HG03060 (cell line): Measurements from ENCODE around the gene BLCAP.

Experiments
- ATAC-seq: cut with Tn5 transposase; IDR thresholded peaks from one replicate; pipeline ENCODE4 v1.9.1; 2021; ENCODE audit warnings: low read depth, moderate number of reproducible peaks; ENCODE audit not compliant: unreplicated experiment

The BLCAP gene

DNA sequence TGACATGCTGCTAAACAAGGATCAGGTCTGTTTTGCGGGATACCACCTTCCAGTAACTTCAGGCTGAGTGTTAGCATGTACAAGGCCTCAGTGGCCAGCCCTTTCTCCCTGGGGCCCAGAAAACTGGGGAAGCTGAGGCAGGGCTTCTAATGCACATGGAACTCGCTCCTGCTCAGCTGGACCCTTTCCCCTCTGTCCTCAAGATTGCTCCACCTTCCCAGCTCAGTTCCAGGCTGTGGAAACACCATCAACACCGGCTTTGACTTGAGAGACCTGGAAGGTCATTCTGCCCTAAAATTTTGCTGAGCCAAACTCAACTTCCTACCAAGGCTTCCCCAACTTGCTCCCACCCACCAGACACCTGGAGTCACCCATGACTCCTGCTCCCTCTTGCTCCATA lies 4.2 kb upstream of the BLCAP start:
- no peak for ATAC-seq

DNA sequence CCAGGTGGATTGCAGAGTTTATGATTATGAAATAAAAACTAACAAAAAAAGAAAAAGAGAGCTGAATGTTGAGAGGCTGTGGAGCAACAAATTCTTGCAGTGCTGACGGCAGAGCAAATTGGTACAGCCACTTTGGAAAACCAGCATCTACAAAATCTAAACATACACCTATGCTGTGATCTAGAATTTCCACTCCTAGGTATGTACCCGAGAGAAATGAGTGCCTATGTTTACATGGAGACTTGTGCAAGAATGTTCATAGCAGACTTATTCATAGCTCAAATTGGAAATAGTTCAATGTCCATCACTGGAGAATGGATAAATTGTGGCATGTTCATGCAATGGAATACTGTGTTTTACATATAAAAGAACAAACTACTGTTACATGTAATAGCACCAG lies 3.0 kb upstream of the BLCAP start:
- ATAC-seq: no peak

DNA sequence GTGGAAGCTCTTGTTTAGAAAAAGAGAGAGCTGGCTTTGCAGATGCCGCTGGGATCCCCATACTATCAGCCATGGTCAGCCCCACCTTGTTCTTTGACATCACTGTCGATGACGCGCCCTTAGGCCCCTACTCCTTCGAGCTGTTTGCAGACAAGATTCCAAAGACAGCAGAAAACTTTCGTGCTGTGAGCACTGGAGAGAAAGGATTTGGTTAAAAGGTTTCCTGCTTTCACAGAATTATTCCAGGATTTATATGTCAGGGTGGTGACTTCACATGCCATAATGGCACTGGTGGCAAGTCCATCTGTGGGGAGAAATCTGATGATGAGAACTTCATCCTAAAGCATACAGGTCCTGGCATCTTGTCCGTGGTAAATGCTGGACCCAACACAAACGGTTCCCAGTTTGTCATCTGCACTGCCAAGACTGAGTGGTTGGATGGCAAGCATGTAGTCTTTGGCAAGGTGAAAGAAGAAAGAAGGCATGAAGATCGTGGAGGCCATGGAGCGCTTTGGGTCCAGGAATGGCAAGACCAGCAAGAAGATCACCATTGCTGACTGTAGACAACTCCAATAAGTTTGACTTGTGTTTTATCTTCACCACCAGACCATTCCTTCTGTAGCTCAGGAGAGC lies 2.4 kb upstream of the BLCAP start:
- ATAC-seq: no peak

DNA sequence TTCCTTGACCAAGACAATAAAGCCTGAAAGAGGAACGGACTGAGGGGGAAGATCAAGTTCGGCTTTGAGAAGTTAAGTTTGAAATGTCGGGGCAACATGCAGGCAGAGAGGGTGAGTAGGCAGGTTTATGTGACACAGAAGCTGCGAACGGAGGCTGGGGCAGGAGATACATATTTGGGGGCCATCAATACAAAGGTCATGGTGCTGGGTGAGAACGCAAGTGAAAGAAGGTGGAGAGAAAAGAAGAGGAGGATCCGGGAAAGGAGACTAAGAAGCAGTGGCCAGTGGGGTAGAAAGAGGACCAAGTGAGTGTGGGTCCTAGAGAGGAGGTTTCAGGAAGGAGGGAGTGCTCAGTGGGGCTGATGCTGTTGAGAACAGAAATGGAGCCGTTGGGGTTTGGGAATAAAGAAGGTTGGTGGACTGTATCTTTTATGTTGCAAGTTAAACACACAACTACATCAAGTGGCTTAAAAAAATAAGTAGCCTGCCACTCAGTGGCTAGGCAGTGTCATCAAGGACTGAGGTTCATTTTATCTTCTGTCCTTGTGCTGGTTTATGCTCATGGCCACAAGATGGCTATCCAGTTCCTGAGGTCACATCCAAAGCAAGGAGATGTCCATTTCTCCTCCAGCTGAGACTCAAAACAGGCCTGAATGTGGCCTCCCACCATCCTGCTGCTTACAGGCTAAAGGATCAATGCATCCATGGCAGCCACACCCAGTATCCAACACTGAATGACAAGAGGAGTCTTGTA lies 1.7 kb upstream of the BLCAP start:
- no peak for ATAC-seq

DNA sequence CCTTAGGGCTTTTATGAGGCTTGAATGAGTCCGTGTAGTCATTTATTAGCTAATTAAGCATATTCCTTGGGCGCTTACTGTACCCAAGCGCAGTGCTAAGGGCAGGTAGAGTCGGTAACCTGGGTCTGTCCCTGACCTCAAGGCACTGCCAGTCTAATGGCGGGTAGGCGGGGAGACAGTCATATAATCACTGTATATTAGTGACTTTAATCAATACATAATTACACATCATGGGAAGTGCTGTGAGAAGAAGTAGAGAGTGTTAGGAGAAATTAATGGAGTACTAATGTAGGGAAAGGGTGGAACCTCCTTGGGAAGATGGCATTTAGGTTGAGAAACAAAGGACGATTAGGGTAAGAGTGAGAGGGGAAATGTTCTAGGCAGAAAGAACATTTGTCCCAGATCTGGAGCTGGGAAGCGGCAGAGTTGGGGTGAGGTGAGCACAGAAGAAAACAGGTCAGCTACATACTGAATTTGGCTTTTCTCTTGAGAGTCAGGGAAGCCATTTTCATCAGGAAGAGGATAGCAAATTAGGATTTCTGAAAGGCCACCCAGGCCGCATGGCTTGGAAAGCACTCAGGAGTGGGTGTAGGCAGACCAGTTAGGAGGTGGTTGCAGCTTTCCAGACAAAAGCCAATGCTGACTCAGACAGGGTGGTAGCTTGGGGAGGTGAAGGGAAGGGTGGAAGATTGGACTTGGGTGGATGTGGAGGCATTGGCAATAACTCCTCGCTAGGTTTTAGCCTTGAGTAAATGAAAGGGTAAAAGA lies 954 bp upstream of the BLCAP start:
- ATAC-seq: no peak

DNA sequence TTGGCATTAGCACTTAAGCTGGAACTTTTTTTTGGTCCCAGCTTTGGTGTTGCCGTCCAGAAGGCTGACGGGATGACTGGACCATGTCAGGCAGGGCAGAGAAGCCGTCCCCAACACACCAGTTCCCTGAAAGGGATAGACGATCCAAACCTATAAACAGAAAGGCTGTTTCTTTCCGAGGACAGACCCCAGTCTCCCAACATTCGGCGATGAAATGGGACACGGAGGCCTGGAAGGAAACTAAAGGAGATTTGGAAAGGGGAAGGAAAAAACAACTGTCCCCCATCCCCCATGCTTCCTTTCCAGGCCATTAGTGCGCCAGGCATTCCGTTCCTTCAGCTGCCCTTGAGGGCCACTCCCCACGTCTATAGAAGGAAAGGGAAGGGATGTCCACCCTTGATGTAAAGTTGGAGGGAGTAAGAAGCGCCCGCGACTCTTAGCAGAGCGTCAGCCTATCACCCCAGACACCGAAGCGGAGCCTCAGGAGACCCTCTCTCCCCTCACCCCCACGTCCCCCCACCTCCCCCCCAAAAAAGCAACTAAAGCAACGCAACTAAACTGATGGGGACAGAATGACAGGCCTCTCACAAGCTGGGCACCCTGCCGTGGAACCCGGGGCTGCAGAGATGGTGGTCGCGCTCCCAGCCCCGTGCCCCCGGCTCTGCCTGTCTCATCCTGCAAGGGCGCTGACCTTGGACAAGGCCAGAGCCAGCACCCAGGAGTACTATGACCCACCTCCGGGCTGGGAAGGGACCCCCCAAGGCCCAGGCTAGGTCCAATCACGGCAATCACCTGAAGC lies 638 bp downstream of the BLCAP start:
- no peak for ATAC-seq

DNA sequence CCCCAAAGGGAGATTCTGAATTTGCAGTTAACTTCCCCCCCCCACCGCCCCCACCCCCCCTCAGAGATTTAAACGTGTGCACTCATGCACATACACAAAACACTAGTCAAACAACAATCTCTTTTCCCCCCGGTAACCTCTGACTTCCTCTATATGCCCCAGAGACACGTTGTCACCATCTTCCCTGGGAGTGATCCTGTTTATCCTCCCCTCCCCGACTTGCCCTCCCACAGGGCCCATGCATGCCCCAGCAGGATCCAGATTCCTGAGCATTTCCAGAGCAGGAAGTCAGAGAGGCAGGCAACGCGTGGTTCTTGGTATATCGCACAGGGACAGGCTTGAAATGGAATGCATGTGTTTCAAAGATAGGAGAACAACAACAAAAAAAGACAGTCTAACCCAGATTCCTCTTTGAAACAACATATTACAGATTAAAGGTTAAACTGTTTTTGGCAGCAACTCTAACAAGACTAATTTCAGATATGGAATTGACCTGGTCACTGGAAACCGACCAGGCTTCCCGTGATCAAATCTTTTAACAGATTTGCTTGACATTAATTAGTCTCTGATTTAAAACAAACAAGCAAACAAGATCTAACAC lies 1.3 kb downstream of the BLCAP start:
- no peak for ATAC-seq

DNA sequence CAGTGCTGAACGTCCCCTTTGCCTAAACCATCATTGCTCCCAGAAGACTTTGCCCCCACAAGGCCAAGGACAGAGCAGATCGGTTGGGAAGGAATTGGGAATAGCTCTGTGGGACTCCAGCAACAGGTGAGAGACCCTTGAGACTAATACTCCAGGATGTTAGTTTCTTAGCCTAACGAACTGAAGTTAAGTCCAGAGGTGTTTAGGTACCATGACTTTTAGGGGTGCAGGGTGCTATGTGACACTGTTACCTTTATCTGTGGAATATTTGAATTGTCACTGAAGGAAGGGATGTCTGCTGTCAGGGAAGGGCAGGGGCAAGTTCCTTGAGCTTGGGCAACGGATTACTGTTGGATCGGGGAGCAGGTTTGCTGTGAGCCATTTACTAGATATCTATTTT lies 1.9 kb downstream of the BLCAP start:
- no peak for ATAC-seq

DNA sequence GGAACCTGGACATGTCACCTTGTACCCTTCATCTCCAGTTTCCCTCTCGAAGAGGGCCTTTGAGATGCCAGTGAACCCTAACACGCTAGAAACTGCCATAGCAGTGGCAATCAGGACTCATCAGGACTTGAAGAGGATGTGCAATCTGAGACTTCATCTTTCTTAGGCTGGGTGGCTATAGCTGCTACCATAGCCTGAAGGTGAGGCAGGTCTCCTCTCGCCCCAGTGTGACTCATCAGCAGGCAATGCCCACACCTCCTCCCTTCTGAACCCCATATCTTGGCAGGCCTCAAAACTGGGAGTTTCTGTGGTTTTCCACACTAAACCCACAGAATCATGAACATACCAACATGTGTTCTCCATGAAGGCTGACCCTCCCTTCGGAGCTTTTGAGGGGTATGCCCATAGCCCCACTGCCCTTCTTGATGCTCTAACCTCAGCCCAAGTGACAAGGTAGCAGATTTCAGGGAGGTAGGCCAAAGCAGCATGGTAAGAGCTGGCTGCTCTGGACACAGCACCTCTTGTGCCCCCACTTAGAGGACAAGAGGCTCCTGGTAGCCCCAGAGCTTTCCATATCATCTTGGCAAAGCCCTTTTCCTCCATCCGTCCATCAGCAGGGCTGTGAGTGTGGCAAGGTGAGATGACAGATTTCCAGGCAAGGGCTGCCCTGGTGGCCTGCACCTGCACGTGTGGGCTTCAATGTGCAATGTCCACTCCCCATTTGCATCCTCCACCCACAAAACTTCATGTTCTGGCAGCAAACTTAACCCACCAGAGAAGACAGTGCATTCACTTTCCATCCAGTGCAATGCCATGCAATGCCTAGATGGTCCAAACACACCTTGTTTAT lies 2.6 kb downstream of the BLCAP start:
- no peak for ATAC-seq

DNA sequence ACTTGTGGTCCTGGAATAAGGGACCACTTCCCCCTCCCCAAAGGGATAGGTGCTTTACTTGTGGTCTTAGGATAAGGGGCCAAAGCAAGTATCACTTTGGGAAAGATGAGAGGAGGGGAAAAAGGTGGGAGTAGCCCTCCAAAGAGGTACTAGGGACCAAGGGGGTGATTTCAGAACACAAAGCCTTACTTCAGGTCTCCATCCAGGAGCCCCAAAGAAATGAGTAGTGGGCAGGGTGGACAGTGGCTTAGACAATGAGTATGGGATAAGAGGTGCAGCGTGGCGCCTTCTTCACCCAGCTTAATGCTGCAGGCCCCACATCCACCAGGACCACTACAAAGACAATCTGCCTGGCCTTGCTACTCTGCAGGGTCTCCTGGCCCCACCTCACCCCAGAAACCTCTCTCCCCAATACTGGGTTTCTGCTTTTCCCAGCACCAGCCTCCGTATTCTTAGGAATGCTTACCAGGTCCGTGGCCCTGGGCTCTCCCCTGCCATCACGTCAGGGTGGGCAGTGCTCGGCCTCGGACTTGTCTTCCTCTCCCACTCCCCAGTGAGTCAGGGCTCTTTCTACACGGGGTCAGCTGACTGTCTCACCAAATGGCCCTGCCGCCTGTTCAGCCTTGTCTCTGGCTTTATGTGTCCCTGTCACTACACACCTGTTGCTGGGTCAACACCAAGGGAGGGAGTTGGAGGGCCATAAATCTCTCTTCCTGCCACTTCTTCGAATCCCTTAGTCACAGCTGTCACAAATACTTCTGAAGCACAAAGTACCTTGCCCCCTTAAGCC lies 3.6 kb downstream of the BLCAP start:
- ATAC-seq: no peak

DNA sequence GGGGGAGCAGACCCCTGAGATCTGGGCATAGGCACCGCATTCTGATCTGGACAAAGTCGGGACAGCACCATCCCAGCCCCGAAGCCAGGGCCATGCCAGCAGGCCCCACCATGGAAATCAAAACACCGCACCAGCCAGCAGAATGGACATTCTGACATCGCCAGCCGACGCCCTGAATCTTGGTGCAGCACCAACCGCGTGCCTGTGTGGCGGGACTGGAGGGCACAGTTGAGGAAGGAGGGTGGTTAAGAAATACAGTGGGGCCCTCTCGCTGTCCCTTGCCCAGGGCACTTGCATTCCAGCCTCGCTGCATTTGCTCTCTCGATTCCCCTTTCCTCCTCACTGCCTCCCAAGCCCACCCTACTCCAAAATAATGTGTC lies 4.7 kb downstream of the BLCAP start:
- no peak for ATAC-seq

DNA sequence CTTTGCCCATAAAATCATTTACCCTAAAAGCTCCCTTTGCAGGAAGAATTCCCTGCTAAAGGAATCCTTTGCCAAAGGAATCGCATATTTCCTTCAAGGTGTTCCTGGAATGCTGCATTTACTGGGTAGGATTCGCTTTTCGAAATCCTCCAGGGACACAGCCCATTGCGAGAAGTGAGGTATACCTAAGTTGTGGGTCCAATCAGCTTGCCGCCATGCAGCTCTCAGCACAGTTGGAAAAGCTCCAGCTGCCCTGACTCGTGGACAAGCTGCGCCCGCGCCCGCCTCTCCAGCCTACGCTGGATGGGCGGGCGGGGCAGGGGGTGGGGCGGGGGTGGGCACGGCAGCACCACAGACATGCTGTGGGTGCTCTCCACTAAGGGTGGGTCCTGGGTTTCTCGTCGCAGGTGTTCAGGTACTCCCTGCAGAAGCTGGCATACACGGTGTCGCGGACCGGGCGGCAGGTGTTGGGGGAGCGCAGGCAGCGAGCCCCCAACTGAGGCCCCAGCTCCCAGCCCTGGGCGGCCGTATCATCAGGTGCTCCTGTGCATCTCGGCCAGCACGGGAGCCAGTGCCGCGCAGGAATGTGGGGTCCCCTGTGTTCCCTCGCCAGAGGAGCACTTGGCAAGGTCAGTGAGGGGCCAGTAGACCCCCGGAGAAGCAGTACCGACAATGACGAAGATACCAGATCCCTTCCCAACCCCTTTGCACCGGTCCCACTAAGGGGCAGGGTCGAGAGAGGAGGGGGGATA lies 5.2 kb downstream of the BLCAP start:
- no peak for ATAC-seq

DNA sequence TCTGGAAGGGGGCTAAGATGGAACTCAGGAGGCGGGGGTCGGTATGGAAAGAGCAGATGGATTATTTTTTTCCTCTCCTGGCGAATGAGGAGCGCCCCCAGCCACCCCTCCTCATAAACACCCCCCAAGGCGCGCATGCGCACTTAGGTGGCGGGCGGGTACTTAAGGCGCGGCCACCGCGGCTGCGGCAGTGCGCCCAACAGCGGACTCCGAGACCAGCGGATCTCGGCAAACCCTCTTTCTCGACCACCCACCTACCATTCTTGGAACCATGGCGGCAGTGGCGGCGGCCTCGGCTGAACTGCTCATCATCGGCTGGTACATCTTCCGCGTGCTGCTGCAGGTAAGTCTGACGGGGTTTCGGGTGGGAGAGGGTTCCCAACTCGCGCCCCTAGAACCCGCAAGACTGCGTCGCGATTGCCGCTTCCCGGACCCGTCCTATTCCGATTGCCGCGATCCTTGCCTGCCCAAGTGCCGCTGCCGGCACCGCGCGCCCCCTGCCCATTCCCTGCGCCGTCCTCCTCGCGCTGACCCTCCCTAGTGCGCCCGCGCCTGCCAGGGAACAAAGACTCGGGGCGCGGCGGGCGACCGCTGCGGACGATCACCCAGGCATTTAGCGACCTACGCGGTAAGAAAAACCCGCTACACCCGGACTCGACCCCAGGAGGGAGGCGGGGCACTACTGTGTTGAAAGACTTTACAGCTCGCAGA lies 6.5 kb downstream of the BLCAP start, which contains the start of gene NNAT:
TSS of gene NNAT (plus strand) at position 190 of the 711 bp plus-strand sequence. CDS start at position 272, 82 bp downstream.
- no peak for ATAC-seq

DNA sequence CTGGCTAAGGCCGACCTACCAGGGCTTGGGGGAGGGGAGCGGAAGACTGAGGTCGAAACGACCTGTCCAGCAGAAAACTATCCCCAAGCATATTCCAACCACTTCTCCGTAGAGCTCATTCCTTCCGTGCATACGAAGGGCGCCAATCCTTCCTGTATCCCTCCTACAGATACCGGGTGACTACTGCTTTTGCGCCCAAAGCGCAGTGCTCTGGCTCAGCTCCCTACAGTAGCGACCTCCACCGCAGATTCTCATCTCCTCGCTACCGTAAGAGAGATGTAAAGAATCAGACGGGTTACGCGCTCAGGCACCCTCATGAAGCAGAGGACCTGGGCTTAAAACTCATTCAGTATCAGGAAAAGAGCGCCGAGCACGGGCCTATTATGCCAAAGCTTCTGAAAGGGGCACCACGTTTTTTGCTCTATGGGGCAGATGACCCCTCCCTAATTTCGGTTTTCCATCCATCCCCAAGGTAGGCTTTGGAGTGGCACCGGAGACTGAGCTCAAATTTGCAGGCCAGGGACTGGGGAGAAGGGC lies 7.2 kb downstream of the BLCAP start:
- no peak for ATAC-seq

DNA sequence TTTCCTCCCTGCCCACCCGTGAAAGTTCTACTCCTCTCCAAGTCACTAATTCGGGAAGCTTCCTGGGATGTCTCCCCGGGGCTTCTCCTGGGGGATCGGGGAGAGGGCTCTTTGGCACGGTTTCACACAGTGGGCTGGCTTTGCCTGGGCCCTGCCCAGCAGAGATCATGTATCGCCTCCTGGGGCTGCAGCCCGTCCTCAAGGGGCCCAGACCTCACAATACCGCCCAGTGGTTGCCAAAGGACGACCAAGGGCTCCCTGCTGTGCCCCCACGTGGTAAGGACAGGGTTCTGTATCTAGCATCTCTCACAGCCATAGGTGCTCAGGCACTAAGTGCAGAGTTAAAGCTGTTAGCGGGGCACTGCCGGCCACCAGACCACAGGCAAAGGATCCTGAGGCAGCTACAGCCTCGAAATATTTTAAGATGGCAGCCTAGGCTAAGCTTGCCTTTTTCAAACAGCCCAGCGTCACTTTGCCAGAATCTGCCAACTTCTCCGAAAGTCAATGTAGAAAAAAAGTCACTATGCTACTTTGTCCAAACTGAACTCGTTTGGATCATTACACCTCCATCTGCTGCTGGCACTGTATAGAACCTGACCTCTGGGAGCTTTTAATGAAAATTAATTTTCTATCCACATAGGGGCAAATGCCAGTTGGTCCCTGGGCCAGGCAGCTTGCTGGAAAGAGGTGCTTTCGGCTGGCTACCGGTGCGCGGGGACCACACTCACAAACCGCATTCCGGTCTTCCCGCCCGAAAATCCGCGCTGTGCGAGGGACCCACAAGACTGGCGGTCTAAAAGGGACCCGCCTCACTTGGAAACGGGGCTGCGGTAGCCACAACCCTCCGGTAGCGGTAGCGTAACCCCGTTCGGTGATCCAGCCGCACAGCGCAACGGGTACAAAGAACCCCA lies 7.9 kb downstream of the BLCAP start:
- ATAC-seq: no peak
